CD4-positive, alpha-beta memory T cell (primary cell): Measurements from ENCODE around the gene MALAT1. TPM values are rescaled to one million over a fixed set of nuclear protein-coding genes. Genes with fewer than 3 reads are reported as not detected.

Experiments
- CTCF ChIA-PET: fragments of 350-600 bp; sonication (Branson Sonifier 250); formaldehyde crosslinking; loops from one replicate; lab custom pipeline; 2021; ENCODE audit warnings: inconsistent platforms; ENCODE audit not compliant: partially characterized antibody; lab: Charles Lee
- POLR2A ChIA-PET: fragments of 350-600 bp; sonication (Branson Sonifier 250); formaldehyde crosslinking; loops from one replicate; lab custom pipeline; 2021; ENCODE audit not compliant: partially characterized antibody; lab: Charles Lee
- DNase-seq, 5 donors: peaks; one replicate each; pipeline versions ENCODE4 v3.0.0 to v3.0.0-alpha.2; 2020 to 2022; ENCODE audit warnings: mixed read lengths in 1 of 5
- H3K27ac ChIP-seq: one replicate; pipeline ENCODE4 v1.7.0; 2013; ENCODE audit warnings: low read depth, low read length
- H3K27me3 ChIP-seq: 2 replicates; pipeline ENCODE4 v1.7.0; 2013; ENCODE audit warnings: mild to moderate bottlenecking, low read length, moderate library complexity; ENCODE audit not compliant: insufficient read depth
- H3K36me3 ChIP-seq: 2 replicates; pipeline ENCODE4 v1.7.0; 2013; ENCODE audit warnings: mild to moderate bottlenecking, low read length, moderate library complexity; ENCODE audit not compliant: insufficient read depth
- H3K4me1 ChIP-seq: 2 replicates; pipeline ENCODE4 v1.7.0; 2013; ENCODE audit warnings: mild to moderate bottlenecking, low read length, moderate library complexity; ENCODE audit not compliant: insufficient read depth
- H3K4me3 ChIP-seq, 2 donors: one replicate each; pipeline ENCODE4 v1.7.0; 2013; ENCODE audit warnings: low read length in 2 of 2, mild to moderate bottlenecking in 1 of 2
- H3K9me3 ChIP-seq, 2 donors: one replicate each; pipeline ENCODE4 v1.7.0; 2013; ENCODE audit warnings: low read length in 2 of 2, control low read depth in 1 of 2; ENCODE audit not compliant: control insufficient read depth in 1 of 2
- H3K27ac Mint-ChIP-seq, 7 donors: one replicate each; pipeline ENCODE4 v1.8.0; 2020 to 2021; ENCODE audit warnings: mixed read lengths in 7 of 7, mild to moderate bottlenecking in 6 of 7, inconsistent platforms in 3 of 7, moderate library complexity in 3 of 7
- H3K27me3 Mint-ChIP-seq, 2 donors: one replicate each; pipeline ENCODE4 v1.8.0; 2020 to 2021; ENCODE audit warnings: mixed read lengths in 2 of 2
- H3K36me3 Mint-ChIP-seq, 2 donors: one replicate each; pipeline ENCODE4 v1.8.0; 2020 to 2021; ENCODE audit warnings: mixed read lengths in 2 of 2, inconsistent platforms in 1 of 2, mild to moderate bottlenecking in 1 of 2
- H3K4me1 Mint-ChIP-seq, 4 donors: one replicate each; pipeline ENCODE4 v1.8.0; 2020 to 2021; ENCODE audit warnings: mixed read lengths in 4 of 4, mild to moderate bottlenecking in 1 of 4
- H3K4me3 Mint-ChIP-seq, 8 donors: one replicate each; pipeline ENCODE4 v1.8.0; 2020 to 2021; ENCODE audit warnings: mixed read lengths in 8 of 8, mild to moderate bottlenecking in 7 of 8, moderate library complexity in 6 of 8, inconsistent platforms in 3 of 8
- H3K9me3 Mint-ChIP-seq, 8 donors: one replicate each; pipeline ENCODE4 v1.8.0; 2020 to 2021; ENCODE audit warnings: mixed read lengths in 8 of 8, mild to moderate bottlenecking in 5 of 8, inconsistent platforms in 3 of 8, moderate library complexity in 1 of 8
- intact Hi-C: fragments of 100-400 bp; cut with micrococcal nuclease; formaldehyde crosslinking; loops from one replicate; pipeline ENCODE4 v1.15.1; 2023
- polyA plus RNA-seq, 2 donors: library from polyadenylated mRNA; unstranded; fragments of 300-500 nt; fragmentation: Illumina TruSeq; gene quantifications; one replicate each; pipeline ENCODE4 v1.2.3, GENCODE V29; 2021
- total RNA-seq, 2 experiments: library from RNA; stranded (reverse); gene quantifications; one replicate each; pipeline ENCODE4 v1.2.3, GENCODE V29; 2021

The MALAT1 gene
- total and polyA plus RNA-seq, 4 experiments from 2014 or later: 2,969 to 29,932 (median 16,273) TPM

- intact Hi-C loops: no loop called here
- Mint-ChIP-seq H3K27me3 (no peaks in the 10 kb centered on the region), H3K9me3 (no peaks in the 10 kb centered on the region), H3K36me3 (no peaks in the 10 kb centered on the region), H3K4me1 (peaks cover 8 to 29% (median 19%) of the 10 kb centered on the region in 4 donors), H3K27ac (no peak overlapping the region), H3K4me3 (no peak overlapping the region)
- Histone ChIP-seq H3K36me3 (no peaks in the 10 kb centered on the region), H3K27me3 (no peaks in the 10 kb centered on the region), H3K9me3 (no peaks in the 10 kb centered on the region), H3K4me1 (peaks cover 17% of the 10 kb centered on the region), H3K4me3 (no peak overlapping the region), H3K27ac (no peak overlapping the region)
- CTCF ChIA-PET: interaction anchor here (1.2 to 3.0 kb wide), 4 partner anchors 8 to 76 kb away, joined by 3 to 13 read pairs (median 6); no protein-coding TSS in a partner anchor
- DNase-seq: no peak
- POLR2A ChIA-PET: interaction anchor here (1.5 to 27.2 kb wide), 5 partner anchors 8 to 71 kb away, joined by 3 to 3839 read pairs (median 565); partner anchors contain the start of genes MALAT1 and NEAT1
Observed at GRCh38 chr11:65491614-65492386, 7.0 kb upstream of the MALAT1 start.

GRCh38 chr11:65492387-65492636 is 6.5 kb upstream of the MALAT1 start:
- Histone ChIP-seq H3K9me3 (no peaks in the 10 kb centered on the region), H3K27ac (no peak overlapping the region), H3K4me3 (no peak overlapping the region), H3K27me3 (no peaks in the 10 kb centered on the region), H3K4me1 (peaks cover 22% of the 10 kb centered on the region), H3K36me3 (no peaks in the 10 kb centered on the region)
- Mint-ChIP-seq H3K27ac (peak overlapping the region in 3 of 7 donors; percentile 40 to 71 (median 55)), H3K36me3 (no peaks in the 10 kb centered on the region), H3K27me3 (no peaks in the 10 kb centered on the region), H3K4me3 (no peak overlapping the region), H3K4me1 (peaks cover 12 to 32% (median 24%) of the 10 kb centered on the region in 4 donors), H3K9me3 (no peaks in the 10 kb centered on the region)
- CTCF ChIA-PET: interaction anchor here (1.2 to 3.0 kb wide), 3 partner anchors 8 to 77 kb away, joined by 3 to 13 read pairs (median 9); no protein-coding TSS in a partner anchor
- intact Hi-C loops: no loop called here
- DNase-seq: peak in 1 of 5 donors; percentile 17
- POLR2A ChIA-PET: interaction anchor here (1.5 to 27.2 kb wide), 5 partner anchors 7 to 72 kb away, joined by 3 to 3839 read pairs (median 565); partner anchors contain the start of genes MALAT1 and NEAT1

GRCh38 chr11:65492637-65493366 is 6.0 kb upstream of the MALAT1 start:
- no peak overlapping the region for H3K4me3 ChIP-seq
- H3K36me3 Mint-ChIP-seq: peaks cover 0 to 4% of the 10 kb centered on the region in 2 donors
- H3K27ac Mint-ChIP-seq: peak overlapping the region in 5 of 7 donors; percentile 25 to 71 (median 52)
- peak overlapping the region in 2 of 8 donors; percentile 22 to 29 for H3K4me3 Mint-ChIP-seq
- no peaks in the 10 kb centered on the region for H3K27me3 ChIP-seq
- no peaks in the 10 kb centered on the region for H3K36me3 ChIP-seq
- peaks cover 21% of the 10 kb centered on the region for H3K4me1 ChIP-seq
- peak in 1 of 5 donors; percentile 16 for DNase-seq
- intact Hi-C loops: no loop called here
- H3K4me1 Mint-ChIP-seq: peaks cover 10 to 34% (median 22%) of the 10 kb centered on the region in 4 donors
- no peak overlapping the region for H3K27ac ChIP-seq
- H3K9me3 Mint-ChIP-seq: no peaks in the 10 kb centered on the region
- ChIA-PET CTCF (interaction anchor here (1.3 to 3.0 kb wide), 4 partner anchors 14 to 77 kb away, joined by 3 to 13 read pairs (median 10); no protein-coding TSS in a partner anchor), POLR2A (interaction anchor here (1.5 to 27.2 kb wide), 5 partner anchors 7 to 72 kb away, joined by 3 to 3839 read pairs (median 565); partner anchors contain the start of genes MALAT1 and NEAT1)
- H3K9me3 ChIP-seq: no peaks in the 10 kb centered on the region
- no peaks in the 10 kb centered on the region for H3K27me3 Mint-ChIP-seq

GRCh38 chr11:65493367-65494176 is 5.3 kb upstream of the MALAT1 start:
- H3K27me3 Mint-ChIP-seq: peaks cover 0 to 2% of the 10 kb centered on the region in 2 donors
- CTCF ChIA-PET: interaction anchor here (1.3 to 3.0 kb wide), 4 partner anchors 15 to 78 kb away, joined by 3 to 13 read pairs (median 10); no protein-coding TSS in a partner anchor
- H3K9me3 Mint-ChIP-seq: no peaks in the 10 kb centered on the region
- intact Hi-C loops: no loop called here
- Histone ChIP-seq H3K36me3 (no peaks in the 10 kb centered on the region), H3K9me3 (no peaks in the 10 kb centered on the region), H3K4me3 (no peak overlapping the region), H3K27me3 (no peaks in the 10 kb centered on the region), H3K27ac (no peak overlapping the region), H3K4me1 (peaks cover 16% of the 10 kb centered on the region)
- H3K4me1 Mint-ChIP-seq: peaks cover 10 to 35% (median 21%) of the 10 kb centered on the region in 4 donors
- no peak for DNase-seq
- POLR2A ChIA-PET: interaction anchor here (1.5 to 27.2 kb wide), 4 partner anchors 10 to 73 kb away, joined by 3 to 3839 read pairs (median 1050); partner anchors contain the start of gene NEAT1
- peak overlapping the region in 2 of 8 donors; percentile 22 to 29 for H3K4me3 Mint-ChIP-seq
- peak overlapping the region in 5 of 7 donors; percentile 25 to 52 (median 37) for H3K27ac Mint-ChIP-seq
- peaks cover 0 to 7% of the 10 kb centered on the region in 2 donors for H3K36me3 Mint-ChIP-seq

- Mint-ChIP-seq H3K9me3 (peaks cover 0 to 3% (median 0%) of the 10 kb centered on the region in 8 donors), H3K27me3 (peaks cover 0 to 3% of the 10 kb centered on the region in 2 donors), H3K4me3 (peak overlapping the region in 1 of 8 donors; percentile 85), H3K27ac (no peak overlapping the region), H3K36me3 (peaks cover 0 to 7% of the 10 kb centered on the region in 2 donors), H3K4me1 (peaks cover 7 to 38% (median 21%) of the 10 kb centered on the region in 4 donors)
- peaks cover 16% of the 10 kb centered on the region for H3K4me1 ChIP-seq
- ChIA-PET CTCF (interaction anchor here (0.9 to 8.5 kb wide), 11 partner anchors 10 to 180 kb away, joined by 3 to 192 read pairs (median 4); partner anchors contain the start of gene NEAT1), POLR2A (interaction anchor here (0.7 to 27.2 kb wide), 49 partner anchors 9 to 1743 kb away, joined by 3 to 3839 read pairs (median 9); partner anchors contain the start of genes CAPN1, CFL1, DPF2 and EHBP1L1)
- no peak for DNase-seq
- peak overlapping the region; percentile 18 to 96 for H3K4me3 ChIP-seq
- peak overlapping the region; percentile 97 for H3K27ac ChIP-seq
- H3K36me3 ChIP-seq: peaks cover 12% of the 10 kb centered on the region
- intact Hi-C loops: loop anchor here (1.0 kb wide), 4 partner anchors 14 to 71 kb away; no protein-coding TSS in a partner anchor
- no peaks in the 10 kb centered on the region for H3K27me3 ChIP-seq
- H3K9me3 ChIP-seq: no peaks in the 10 kb centered on the region
Observed at GRCh38 chr11:65496304-65497140, 2.3 kb upstream of the MALAT1 start.
